ENCODE results near the gene AKAP7.

DNA sequence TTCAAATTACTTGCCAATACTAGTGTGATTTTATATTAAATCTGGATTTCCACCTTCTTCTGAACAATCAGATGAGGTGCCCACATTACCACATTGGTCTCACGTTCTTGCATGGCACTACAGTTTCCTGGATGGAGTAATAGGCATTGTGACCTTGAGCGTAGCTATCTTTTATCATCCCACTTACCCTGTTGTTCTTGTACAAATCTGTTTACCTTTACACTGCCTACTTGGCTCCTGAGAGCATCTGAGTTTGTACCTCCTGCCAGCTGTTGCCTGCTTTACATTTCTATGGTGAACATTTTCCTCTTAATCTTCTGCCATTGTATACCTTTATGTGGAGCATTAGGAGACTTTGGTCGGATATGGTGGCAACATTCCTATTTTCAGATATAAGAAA lies 90.7 kb downstream of the AKAP7 start:
- TF ChIP-seq, protein P1, sequence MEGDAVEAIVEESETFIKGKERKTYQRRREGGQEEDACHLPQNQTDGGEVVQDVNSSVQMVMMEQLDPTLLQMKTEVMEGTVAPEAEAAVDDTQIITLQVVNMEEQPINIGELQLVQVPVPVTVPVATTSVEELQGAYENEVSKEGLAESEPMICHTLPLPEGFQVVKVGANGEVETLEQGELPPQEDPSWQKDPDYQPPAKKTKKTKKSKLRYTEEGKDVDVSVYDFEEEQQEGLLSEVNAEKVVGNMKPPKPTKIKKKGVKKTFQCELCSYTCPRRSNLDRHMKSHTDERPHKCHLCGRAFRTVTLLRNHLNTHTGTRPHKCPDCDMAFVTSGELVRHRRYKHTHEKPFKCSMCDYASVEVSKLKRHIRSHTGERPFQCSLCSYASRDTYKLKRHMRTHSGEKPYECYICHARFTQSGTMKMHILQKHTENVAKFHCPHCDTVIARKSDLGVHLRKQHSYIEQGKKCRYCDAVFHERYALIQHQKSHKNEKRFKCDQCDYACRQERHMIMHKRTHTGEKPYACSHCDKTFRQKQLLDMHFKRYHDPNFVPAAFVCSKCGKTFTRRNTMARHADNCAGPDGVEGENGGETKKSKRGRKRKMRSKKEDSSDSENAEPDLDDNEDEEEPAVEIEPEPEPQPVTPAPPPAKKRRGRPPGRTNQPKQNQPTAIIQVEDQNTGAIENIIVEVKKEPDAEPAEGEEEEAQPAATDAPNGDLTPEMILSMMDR (optimal IDR thresholded peaks at IDR 0.05 in 1 of 3, IDR thresholded peaks at IDR 0.05 in 1 of 3, conservative IDR thresholded peaks at IDR 0.05 in 1 of 3; ENCODE audit: extremely low read depth in 1 of 3, insufficient read depth in 2 of 3, low read length in 3 of 3), result no peak
- TF ChIP-seq EZH2 (IDR thresholded peaks at IDR 0.05; ENCODE audit: low read length), result no peak
